ENCODE data around the gene TTC19. TPM values are rescaled to one million over a fixed set of nuclear protein-coding genes. Genes with fewer than 3 reads are reported as not detected.
A peak's percentile ranks its signal among the peaks of the same experiment; 100 is the strongest.

Gene TTC19
- total and polyA plus RNA-seq, 2 experiments from 2014 or later = 30.3 to 93.5 TPM

DNA sequence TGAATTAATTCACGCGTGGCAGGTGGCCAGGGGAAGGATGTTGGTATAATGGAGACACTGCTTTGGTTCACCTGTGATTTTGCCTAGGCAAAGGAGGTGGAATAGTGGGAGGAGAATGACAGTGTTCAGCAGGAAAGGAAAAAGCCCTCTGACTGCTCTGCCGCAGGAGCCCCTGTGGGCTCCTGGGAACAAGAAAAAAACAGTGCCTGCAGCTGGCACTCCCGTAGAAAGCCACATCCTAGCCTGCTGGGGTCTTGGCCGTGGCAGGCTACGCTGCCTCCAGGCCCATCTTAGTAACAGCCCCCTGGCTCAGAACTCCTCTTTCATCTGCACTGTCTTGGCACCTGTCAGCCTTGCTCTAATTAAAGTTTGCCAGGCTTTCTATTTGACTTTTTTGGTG lies 34.1 kb upstream of the TTC19 start (continued):
- TF ChIP-seq STAT1 (IDR thresholded peaks at IDR 0.05; ENCODE audit: unreplicated experiment) (no peak), EZH2 (IDR thresholded peaks at IDR 0.05; ENCODE audit: low read depth, unreplicated experiment) (no peak), EZH2phosphoT487 (IDR thresholded peaks at IDR 0.05; ENCODE audit: unreplicated experiment) (no peak), JUNB (IDR thresholded peaks at IDR 0.05; ENCODE audit: unreplicated experiment) (no peak), ZNF331 (CRISPR knock-in tag; IDR thresholded peaks at IDR 0.05; ENCODE audit: low read depth) (no peak), NANOG (IDR thresholded peaks at IDR 0.05; ENCODE audit: borderline replicate concordance) (no peak), CREB1 (CRISPR knock-in tag; IDR thresholded peaks at IDR 0.05; ENCODE audit: low read depth) (no peak), POLR2AphosphoS5 (IDR thresholded peaks at IDR 0.05; ENCODE audit: low read depth) (no peak)
- TF ChIP-seq, protein P1, sequence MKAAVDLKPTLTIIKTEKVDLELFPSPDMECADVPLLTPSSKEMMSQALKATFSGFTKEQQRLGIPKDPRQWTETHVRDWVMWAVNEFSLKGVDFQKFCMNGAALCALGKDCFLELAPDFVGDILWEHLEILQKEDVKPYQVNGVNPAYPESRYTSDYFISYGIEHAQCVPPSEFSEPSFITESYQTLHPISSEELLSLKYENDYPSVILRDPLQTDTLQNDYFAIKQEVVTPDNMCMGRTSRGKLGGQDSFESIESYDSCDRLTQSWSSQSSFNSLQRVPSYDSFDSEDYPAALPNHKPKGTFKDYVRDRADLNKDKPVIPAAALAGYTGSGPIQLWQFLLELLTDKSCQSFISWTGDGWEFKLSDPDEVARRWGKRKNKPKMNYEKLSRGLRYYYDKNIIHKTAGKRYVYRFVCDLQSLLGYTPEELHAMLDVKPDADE (IDR thresholded peaks at IDR 0.05) = no peak
- TF ChIP-seq, protein P2, sequence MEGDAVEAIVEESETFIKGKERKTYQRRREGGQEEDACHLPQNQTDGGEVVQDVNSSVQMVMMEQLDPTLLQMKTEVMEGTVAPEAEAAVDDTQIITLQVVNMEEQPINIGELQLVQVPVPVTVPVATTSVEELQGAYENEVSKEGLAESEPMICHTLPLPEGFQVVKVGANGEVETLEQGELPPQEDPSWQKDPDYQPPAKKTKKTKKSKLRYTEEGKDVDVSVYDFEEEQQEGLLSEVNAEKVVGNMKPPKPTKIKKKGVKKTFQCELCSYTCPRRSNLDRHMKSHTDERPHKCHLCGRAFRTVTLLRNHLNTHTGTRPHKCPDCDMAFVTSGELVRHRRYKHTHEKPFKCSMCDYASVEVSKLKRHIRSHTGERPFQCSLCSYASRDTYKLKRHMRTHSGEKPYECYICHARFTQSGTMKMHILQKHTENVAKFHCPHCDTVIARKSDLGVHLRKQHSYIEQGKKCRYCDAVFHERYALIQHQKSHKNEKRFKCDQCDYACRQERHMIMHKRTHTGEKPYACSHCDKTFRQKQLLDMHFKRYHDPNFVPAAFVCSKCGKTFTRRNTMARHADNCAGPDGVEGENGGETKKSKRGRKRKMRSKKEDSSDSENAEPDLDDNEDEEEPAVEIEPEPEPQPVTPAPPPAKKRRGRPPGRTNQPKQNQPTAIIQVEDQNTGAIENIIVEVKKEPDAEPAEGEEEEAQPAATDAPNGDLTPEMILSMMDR (conservative IDR thresholded peaks at IDR 0.05; ENCODE audit: low read depth in 2 of 2) = no peak

DNA sequence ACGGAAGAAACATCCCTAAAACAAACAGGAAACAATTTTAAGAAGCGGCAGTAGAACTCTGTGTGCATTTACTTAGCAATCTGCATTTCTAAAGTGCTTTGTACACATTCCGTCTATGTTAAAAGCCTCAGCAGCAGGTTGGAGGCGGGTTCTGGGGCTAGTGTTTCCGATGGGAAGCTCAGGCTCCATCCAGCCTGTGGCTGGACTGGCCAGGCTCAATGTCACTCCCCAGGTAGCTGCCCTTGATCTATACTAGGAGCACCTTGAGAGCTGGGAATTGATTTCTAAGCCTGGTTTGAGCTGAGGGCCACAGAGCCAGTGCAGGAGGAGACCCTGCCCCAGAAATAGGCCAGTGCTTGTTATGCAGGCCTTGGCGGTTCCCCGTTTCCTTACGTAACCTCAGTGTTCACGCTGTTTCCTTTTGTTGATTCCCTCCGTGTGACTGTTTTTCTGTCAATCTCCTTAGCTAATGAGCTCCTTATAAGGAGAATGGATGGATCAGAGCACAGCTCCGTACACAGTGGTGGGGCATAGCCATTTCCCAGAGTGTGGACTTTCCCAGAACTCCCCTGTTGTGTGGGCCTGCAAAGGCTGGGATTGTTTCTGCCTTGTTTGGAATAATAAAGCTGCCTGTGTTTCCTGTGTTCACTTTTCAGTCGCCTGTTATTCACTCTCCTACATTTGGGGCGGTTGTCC lies 33.3 kb upstream of the TTC19 start:
- ATAC-seq (peak; percentile 88), DNase-seq (ENCODE audit: low spot score) (peak; percentile 96)
- no peaks in the 10 kb centered on the region for H3K36me3 ChIP-seq (ENCODE audit: insufficient read depth)
- H3K27me3 ChIP-seq (ENCODE audit: insufficient read depth) = no peaks in the 10 kb centered on the region
- no peaks in the 10 kb centered on the region for H3K9me3 Mint-ChIP-seq
- peak overlapping the region; percentile 98 for H3K27ac Mint-ChIP-seq
- peak overlapping the region; percentile 38 for H3K4me3 ChIP-seq
- H3F3A ChIP-seq (replicated peaks; ENCODE audit: low read depth) = peaks cover 12% of the 10 kb centered on the region
- no peak overlapping the region for H2AFZ ChIP-seq
- no peaks in the 10 kb centered on the region; the same call in 1 of the 2 replicates for H3K79me2 ChIP-seq (replicated peaks; ENCODE audit: insufficient read depth)
- H3K27me3 Mint-ChIP-seq (ENCODE audit: insufficient read depth, low read depth, poor library complexity) = peaks cover 11% of the 10 kb centered on the region
- no peaks in the 10 kb centered on the region for H4K20me1 ChIP-seq (replicated peaks; ENCODE audit: insufficient read depth)
- H3K4me1 ChIP-seq (ENCODE audit: insufficient read depth) = peaks cover 29% of the 10 kb centered on the region
- H3K4me3 Mint-ChIP-seq = peak overlapping the region; percentile 63
- H3K4me2 ChIP-seq = peak overlapping the region; percentile 33
- 0 out of 2 replicates have a peak, but pooled peaks cover 7% of the 10 kb centered on the region for H3K9me2 ChIP-seq (ENCODE audit: insufficient read depth)
- peak overlapping the region; percentile 98 for H3K27ac ChIP-seq (ENCODE audit: low read depth)
- H3K36me3 Mint-ChIP-seq (ENCODE audit: low read depth) = peaks cover 2% of the 10 kb centered on the region; the same call in 1 of the 3 replicates
- peaks cover 53% of the 10 kb centered on the region for H3K4me1 Mint-ChIP-seq
- 0 out of 2 replicates have a peak, but pooled peaks have one; percentile 15 for TF ChIP-seq CREB1 (CRISPR knock-in tag; IDR thresholded peaks at IDR 0.05; ENCODE audit: low read depth)
- TF ChIP-seq POLR2AphosphoS5 (IDR thresholded peaks at IDR 0.05; ENCODE audit: low read depth) = 0 out of 2 replicates have a peak, but pooled peaks have one; percentile 12
- TF ChIP-seq JUNB (IDR thresholded peaks at IDR 0.05; ENCODE audit: unreplicated experiment) = no peak
- TF ChIP-seq, protein P3, sequence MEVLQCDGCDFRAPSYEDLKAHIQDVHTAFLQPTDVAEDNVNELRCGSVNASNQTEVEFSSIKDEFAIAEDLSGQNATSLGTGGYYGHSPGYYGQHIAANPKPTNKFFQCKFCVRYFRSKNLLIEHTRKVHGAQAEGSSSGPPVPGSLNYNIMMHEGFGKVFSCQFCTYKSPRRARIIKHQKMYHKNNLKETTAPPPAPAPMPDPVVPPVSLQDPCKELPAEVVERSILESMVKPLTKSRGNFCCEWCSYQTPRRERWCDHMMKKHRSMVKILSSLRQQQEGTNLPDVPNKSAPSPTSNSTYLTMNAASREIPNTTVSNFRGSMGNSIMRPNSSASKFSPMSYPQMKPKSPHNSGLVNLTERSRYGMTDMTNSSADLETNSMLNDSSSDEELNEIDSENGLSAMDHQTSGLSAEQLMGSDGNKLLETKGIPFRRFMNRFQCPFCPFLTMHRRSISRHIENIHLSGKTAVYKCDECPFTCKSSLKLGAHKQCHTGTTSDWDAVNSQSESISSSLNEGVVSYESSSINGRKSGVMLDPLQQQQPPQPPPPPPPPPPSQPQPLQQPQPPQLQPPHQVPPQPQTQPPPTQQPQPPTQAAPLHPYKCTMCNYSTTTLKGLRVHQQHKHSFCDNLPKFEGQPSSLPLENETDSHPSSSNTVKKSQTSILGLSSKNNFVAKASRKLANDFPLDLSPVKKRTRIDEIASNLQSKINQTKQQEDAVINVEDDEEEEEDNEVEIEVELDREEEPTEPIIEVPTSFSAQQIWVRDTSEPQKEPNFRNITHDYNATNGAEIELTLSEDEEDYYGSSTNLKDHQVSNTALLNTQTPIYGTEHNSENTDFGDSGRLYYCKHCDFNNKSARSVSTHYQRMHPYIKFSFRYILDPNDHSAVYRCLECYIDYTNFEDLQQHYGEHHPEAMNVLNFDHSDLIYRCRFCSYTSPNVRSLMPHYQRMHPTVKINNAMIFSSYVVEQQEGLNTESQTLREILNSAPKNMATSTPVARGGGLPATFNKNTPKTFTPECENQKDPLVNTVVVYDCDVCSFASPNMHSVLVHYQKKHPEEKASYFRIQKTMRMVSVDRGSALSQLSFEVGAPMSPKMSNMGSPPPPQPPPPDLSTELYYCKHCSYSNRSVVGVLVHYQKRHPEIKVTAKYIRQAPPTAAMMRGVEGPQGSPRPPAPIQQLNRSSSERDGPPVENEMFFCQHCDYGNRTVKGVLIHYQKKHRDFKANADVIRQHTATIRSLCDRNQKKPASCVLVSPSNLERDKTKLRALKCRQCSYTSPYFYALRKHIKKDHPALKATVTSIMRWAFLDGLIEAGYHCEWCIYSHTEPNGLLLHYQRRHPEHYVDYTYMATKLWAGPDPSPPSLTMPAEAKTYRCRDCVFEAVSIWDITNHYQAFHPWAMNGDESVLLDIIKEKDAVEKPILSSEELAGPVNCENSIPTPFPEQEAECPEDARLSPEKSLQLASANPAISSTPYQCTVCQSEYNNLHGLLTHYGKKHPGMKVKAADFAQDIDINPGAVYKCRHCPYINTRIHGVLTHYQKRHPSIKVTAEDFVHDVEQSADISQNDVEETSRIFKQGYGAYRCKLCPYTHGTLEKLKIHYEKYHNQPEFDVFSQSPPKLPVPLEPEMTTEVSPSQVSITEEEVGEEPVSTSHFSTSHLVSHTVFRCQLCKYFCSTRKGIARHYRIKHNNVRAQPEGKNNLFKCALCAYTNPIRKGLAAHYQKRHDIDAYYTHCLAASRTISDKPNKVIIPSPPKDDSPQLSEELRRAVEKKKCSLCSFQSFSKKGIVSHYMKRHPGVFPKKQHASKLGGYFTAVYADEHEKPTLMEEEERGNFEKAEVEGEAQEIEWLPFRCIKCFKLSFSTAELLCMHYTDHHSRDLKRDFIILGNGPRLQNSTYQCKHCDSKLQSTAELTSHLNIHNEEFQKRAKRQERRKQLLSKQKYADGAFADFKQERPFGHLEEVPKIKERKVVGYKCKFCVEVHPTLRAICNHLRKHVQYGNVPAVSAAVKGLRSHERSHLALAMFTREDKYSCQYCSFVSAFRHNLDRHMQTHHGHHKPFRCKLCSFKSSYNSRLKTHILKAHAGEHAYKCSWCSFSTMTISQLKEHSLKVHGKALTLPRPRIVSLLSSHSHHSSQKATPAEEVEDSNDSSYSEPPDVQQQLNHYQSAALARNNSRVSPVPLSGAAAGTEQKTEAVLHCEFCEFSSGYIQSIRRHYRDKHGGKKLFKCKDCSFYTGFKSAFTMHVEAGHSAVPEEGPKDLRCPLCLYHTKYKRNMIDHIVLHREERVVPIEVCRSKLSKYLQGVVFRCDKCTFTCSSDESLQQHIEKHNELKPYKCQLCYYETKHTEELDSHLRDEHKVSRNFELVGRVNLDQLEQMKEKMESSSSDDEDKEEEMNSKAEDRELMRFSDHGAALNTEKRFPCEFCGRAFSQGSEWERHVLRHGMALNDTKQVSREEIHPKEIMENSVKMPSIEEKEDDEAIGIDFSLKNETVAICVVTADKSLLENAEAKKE (CRISPR knock-in tag; IDR thresholded peaks at IDR 0.05) = peak; percentile 73
- TF ChIP-seq, protein P1 (IDR thresholded peaks at IDR 0.05) = peak; percentile 35; the same call in 1 of the 2 replicates
- TF ChIP-seq NANOG (IDR thresholded peaks at IDR 0.05; ENCODE audit: borderline replicate concordance) = peak; percentile 43; the same call in 1 of the 2 replicates
